Spinal cord (tissue), 10 donors: ENCODE data around the gene LRIT1. TPM values are rescaled to one million over a fixed set of nuclear protein-coding genes. Genes with fewer than 3 reads are reported as not detected.

Experiments
- DNase-seq, 6 donors: peaks; one replicate each; pipeline versions ENCODE4 v3.0.0 to v3.0.0-alpha.2; 2013 to 2015; ENCODE audit warnings: low spot score in 6 of 6, low read depth in 4 of 6
- H3K27ac ChIP-seq: one replicate; pipeline ENCODE4 v1.5.1; 2013; ENCODE audit warnings: low read depth, low read length, control low read depth
- H3K27me3 ChIP-seq: one replicate; pipeline ENCODE4 v1.6.1; 2013; ENCODE audit warnings: low read length; ENCODE audit not compliant: control insufficient read depth, insufficient read depth
- H3K36me3 ChIP-seq: one replicate; pipeline ENCODE4 v1.6.1; 2013; ENCODE audit warnings: low read length; ENCODE audit not compliant: control insufficient read depth, insufficient read depth
- H3K4me1 ChIP-seq: one replicate; pipeline ENCODE4 v1.6.1; 2013; ENCODE audit warnings: low read length; ENCODE audit not compliant: control insufficient read depth, insufficient read depth
- H3K4me3 ChIP-seq: one replicate; pipeline ENCODE4 v1.5.1; 2013; ENCODE audit warnings: low read depth, low read length, control low read depth
- H3K9me3 ChIP-seq: one replicate; pipeline ENCODE4 v1.6.1; 2013; ENCODE audit warnings: low read length; ENCODE audit not compliant: control insufficient read depth, insufficient read depth
- WGBS: methylation state at CpG from one replicate; pipeline ENCODE4 v1.1.5; 2013; ENCODE audit warnings: missing lambda C conversion rate; ENCODE audit not compliant: insufficient coverage; 5-methylcytosine and 5-hydroxymethylcytosine counted together
- polyA plus RNA-seq, 2 donors: library from polyadenylated mRNA; unstranded; fragments of 120-200 nt; gene quantifications; one replicate each; pipeline ENCODE4 v1.2.1, GENCODE V29; 2013; ENCODE audit not compliant: insufficient read length in 2 of 2
- total RNA-seq, 2 donors: library from RNA; depleted of rRNA in 1 of 2; stranded (reverse); fragments of 120-200 nt in 1 of 2; fragments of >200 nt in 1 of 2; gene quantifications; one replicate each; pipeline versions ENCODE4 v1.2.3 to v1.2.4, GENCODE V29; 2013 to 2014
- donor health status: healthy.

The LRIT1 gene
- total and polyA plus RNA-seq, 4 donors, result not detected

GRCh38 chr10:84267503-84268126 lies 26.3 kb upstream of the LRIT1 start:
- H3K4me3 ChIP-seq, result no peak overlapping the region
- no peaks in the 10 kb centered on the region for H3K9me3 ChIP-seq
- DNase-seq, result no peak
- 57% methylated on average over 4 of the region's 7 CpGs for WGBS
- H3K27me3 ChIP-seq, result no peaks in the 10 kb centered on the region
- H3K4me1 ChIP-seq, result peaks cover 11% of the 10 kb centered on the region
- H3K27ac ChIP-seq, result no peak overlapping the region
- no peaks in the 10 kb centered on the region for H3K36me3 ChIP-seq

- 42% methylated on average over 4 of the region's 4 CpGs for WGBS
- no peaks in the 10 kb centered on the region for H3K9me3 ChIP-seq
- H3K27me3 ChIP-seq, result no peaks in the 10 kb centered on the region
- H3K4me1 ChIP-seq, result peaks cover 26% of the 10 kb centered on the region
- peak in 2 of 6 donors; percentile 38 to 58 for DNase-seq
- H3K27ac ChIP-seq, result no peak overlapping the region
- H3K4me3 ChIP-seq, result no peak overlapping the region
- H3K36me3 ChIP-seq, result no peaks in the 10 kb centered on the region
Measured at GRCh38 chr10:84265418-84265817, 24.1 kb upstream of the LRIT1 start.

- 2% methylated on average over 6 of the region's 11 CpGs for WGBS
- H3K9me3 ChIP-seq, result no peaks in the 10 kb centered on the region
- DNase-seq, result peak; percentile 53 to 94 (median 62)
- H3K27me3 ChIP-seq, result no peaks in the 10 kb centered on the region
- H3K36me3 ChIP-seq, result no peaks in the 10 kb centered on the region
- H3K4me1 ChIP-seq, result peaks cover 26% of the 10 kb centered on the region
- no peak overlapping the region for H3K27ac ChIP-seq
- H3K4me3 ChIP-seq, result no peak overlapping the region
Measured at GRCh38 chr10:84264611-84265141, 23.3 kb upstream of the LRIT1 start.

- WGBS, result 86% methylated on average over 3 of the region's 5 CpGs
- Histone ChIP-seq H3K4me1 (peaks cover 26% of the 10 kb centered on the region), H3K27me3 (no peaks in the 10 kb centered on the region), H3K27ac (no peak overlapping the region), H3K9me3 (no peaks in the 10 kb centered on the region), H3K36me3 (no peaks in the 10 kb centered on the region), H3K4me3 (no peak overlapping the region)
- no peak for DNase-seq
Measured at GRCh38 chr10:84263716-84264115, 22.4 kb upstream of the LRIT1 start.

- no peak overlapping the region for H3K27ac ChIP-seq
- WGBS, result 78% methylated on average over 6 of the region's 13 CpGs
- no peaks in the 10 kb centered on the region for H3K9me3 ChIP-seq
- no peak for DNase-seq
- peaks cover 30% of the 10 kb centered on the region for H3K4me1 ChIP-seq
- H3K4me3 ChIP-seq, result no peak overlapping the region
- H3K27me3 ChIP-seq, result no peaks in the 10 kb centered on the region
- H3K36me3 ChIP-seq, result no peaks in the 10 kb centered on the region
Measured at GRCh38 chr10:84262190-84262956, 21.0 kb upstream of the LRIT1 start.

- no peak overlapping the region for H3K27ac ChIP-seq
- peaks cover 40% of the 10 kb centered on the region for H3K4me1 ChIP-seq
- 85% methylated on average over 6 of the region's 7 CpGs for WGBS
- H3K4me3 ChIP-seq, result no peak overlapping the region
- H3K27me3 ChIP-seq, result no peaks in the 10 kb centered on the region
- no peaks in the 10 kb centered on the region for H3K36me3 ChIP-seq
- DNase-seq, result peak in 1 of 6 donors; percentile 62
- no peaks in the 10 kb centered on the region for H3K9me3 ChIP-seq
Measured at GRCh38 chr10:84261236-84261915, 20.0 kb upstream of the LRIT1 start.

- no peaks in the 10 kb centered on the region for H3K27me3 ChIP-seq
- 95% methylated on average over 6 of the region's 7 CpGs for WGBS
- DNase-seq, result no peak
- H3K4me3 ChIP-seq, result no peak overlapping the region
- no peaks in the 10 kb centered on the region for H3K9me3 ChIP-seq
- no peak overlapping the region for H3K27ac ChIP-seq
- no peaks in the 10 kb centered on the region for H3K36me3 ChIP-seq
- H3K4me1 ChIP-seq, result peaks cover 30% of the 10 kb centered on the region
Measured at GRCh38 chr10:84258034-84258695, 16.8 kb upstream of the LRIT1 start.

GRCh38 chr10:84257343-84258020 lies 16.1 kb upstream of the LRIT1 start:
- H3K4me3 ChIP-seq, result no peak overlapping the region
- H3K27me3 ChIP-seq, result no peaks in the 10 kb centered on the region
- H3K36me3 ChIP-seq, result no peaks in the 10 kb centered on the region
- no peak overlapping the region for H3K27ac ChIP-seq
- peaks cover 29% of the 10 kb centered on the region for H3K4me1 ChIP-seq
- WGBS, result 77% methylated on average over 15 of the region's 15 CpGs
- no peaks in the 10 kb centered on the region for H3K9me3 ChIP-seq
- no peak for DNase-seq
